Muscle layer of colon (tissue), 2 donors: Measurements from ENCODE around the gene UMAD1.

Experiments used
- H3K27ac ChIP-seq: one replicate; pipeline ENCODE4 v1.7.0; 2013; ENCODE audit warnings: low read depth, mild to moderate bottlenecking, low read length, moderate library complexity
- H3K27me3 ChIP-seq, 2 donors: one replicate each; pipeline ENCODE4 v1.7.0; 2013; ENCODE audit warnings: low read length in 2 of 2, mild to moderate bottlenecking in 2 of 2; ENCODE audit not compliant: insufficient read depth in 2 of 2, control insufficient read depth in 1 of 2
- H3K36me3 ChIP-seq: one replicate; pipeline ENCODE4 v1.7.0; 2013; ENCODE audit warnings: mild to moderate bottlenecking, low read length; ENCODE audit not compliant: insufficient read depth
- H3K4me1 ChIP-seq: one replicate; pipeline ENCODE4 v1.7.0; 2013; ENCODE audit warnings: mild to moderate bottlenecking, low read length; ENCODE audit not compliant: insufficient read depth
- H3K4me3 ChIP-seq, 2 donors: one replicate each; pipeline ENCODE4 v1.7.0; 2013; ENCODE audit warnings: low read length in 2 of 2, low read depth in 1 of 2, mild to moderate bottlenecking in 1 of 2, moderate library complexity in 1 of 2
- H3K9ac ChIP-seq: one replicate; pipeline ENCODE4 v1.7.0; 2013; ENCODE audit warnings: low read length
- H3K9me3 ChIP-seq: one replicate; pipeline ENCODE4 v1.7.0; 2013; ENCODE audit warnings: mild to moderate bottlenecking, low read length
- donor health status: abdominal sarcoma.
- donor health status: Adenocarcinoma of cecum.

UMAD1 gene

DNA sequence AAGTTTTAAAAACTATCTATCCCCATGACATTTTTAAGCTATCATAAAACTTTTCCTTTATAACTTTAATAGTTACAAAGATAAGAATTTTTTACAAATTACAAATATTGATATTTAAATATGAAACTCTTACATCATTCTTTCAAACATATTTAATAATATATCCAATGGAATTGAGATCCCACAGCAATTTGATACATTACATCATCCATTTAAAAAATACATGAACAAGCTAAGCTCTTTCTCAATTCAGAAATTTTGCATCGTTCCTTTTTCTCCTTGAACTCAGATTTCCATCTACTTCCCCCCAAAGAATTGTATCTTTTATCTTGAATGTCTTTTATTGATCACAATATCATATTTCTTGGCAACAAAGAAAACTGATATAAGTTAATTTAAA lies 209.6 kb downstream of the UMAD1 start:
- H3K9ac ChIP-seq: no peak overlapping the region
- no peaks in the 10 kb centered on the region for H3K27me3 ChIP-seq
- no peak overlapping the region for H3K27ac ChIP-seq
- H3K36me3 ChIP-seq: no peaks in the 10 kb centered on the region
- no peak overlapping the region for H3K4me3 ChIP-seq
- H3K4me1 ChIP-seq: no peaks in the 10 kb centered on the region
- no peaks in the 10 kb centered on the region for H3K9me3 ChIP-seq

DNA sequence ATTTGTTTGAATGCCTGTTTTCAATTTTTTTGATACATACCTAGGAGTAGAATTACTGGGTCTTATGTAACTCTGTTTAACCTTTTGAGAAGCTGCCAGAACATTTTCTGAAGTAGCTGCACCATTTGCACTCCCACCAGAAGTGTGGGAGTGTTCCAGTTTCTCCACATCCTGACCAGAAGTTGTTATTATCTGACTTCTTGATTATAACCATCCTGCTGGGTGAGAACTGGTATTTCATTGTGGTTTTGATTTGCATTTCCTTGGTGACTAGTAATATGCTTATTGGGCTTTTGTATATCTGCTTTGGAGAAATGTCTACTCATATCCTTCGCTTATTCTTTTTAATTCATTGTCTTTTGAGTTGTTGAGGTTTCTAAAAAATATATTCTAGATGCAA lies 210.8 kb downstream of the UMAD1 start:
- no peaks in the 10 kb centered on the region for H3K36me3 ChIP-seq
- no peaks in the 10 kb centered on the region for H3K4me1 ChIP-seq
- no peak overlapping the region for H3K9ac ChIP-seq
- no peaks in the 10 kb centered on the region for H3K9me3 ChIP-seq
- H3K27me3 ChIP-seq: no peaks in the 10 kb centered on the region
- no peak overlapping the region for H3K4me3 ChIP-seq
- no peak overlapping the region for H3K27ac ChIP-seq

DNA sequence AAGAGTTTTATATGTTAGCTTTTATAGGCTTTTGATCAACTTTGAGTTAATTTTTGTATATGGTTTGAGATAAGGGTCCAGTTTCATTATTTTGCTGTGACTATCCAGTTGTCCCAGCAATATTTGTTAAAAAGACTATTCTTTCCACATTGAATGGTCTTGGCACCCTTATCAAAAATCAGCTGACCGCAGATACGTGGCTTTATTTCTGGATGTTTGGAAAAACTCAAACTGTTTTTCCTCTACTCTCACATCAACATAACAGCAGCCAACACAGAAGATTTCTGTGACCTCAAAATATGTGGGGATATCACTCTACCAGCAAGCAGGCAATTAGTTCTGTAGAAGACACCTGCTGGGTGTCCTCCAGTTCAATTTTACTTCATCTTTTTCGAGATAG lies 211.4 kb downstream of the UMAD1 start:
- no peaks in the 10 kb centered on the region for H3K27me3 ChIP-seq
- no peak overlapping the region for H3K27ac ChIP-seq
- no peak overlapping the region for H3K4me3 ChIP-seq
- H3K4me1 ChIP-seq: no peaks in the 10 kb centered on the region
- no peaks in the 10 kb centered on the region for H3K9me3 ChIP-seq
- no peaks in the 10 kb centered on the region for H3K36me3 ChIP-seq
- H3K9ac ChIP-seq: no peak overlapping the region

DNA sequence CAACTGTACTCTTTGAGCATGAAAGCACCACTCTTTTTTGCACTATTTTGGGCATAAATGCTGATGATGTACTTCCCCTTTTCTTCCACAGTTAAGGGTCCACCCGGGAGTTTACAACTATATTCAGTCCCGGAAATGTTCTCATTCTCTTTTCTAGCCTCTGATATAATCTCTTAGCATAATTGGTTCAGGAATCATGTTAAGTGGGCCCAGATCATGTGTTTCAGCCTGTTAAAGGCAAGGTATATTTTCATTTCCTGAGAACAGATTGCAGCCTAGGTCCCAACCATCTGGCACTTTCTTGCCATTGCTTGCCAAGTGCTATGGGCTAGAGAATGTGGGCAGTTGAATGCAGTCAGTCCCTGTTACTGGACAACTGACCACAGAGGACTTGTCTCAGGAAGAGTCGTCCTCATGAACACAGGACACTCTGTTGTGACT lies 216.6 kb downstream of the UMAD1 start:
- no peaks in the 10 kb centered on the region for H3K9me3 ChIP-seq
- no peak overlapping the region for H3K27ac ChIP-seq
- no peak overlapping the region for H3K4me3 ChIP-seq

DNA sequence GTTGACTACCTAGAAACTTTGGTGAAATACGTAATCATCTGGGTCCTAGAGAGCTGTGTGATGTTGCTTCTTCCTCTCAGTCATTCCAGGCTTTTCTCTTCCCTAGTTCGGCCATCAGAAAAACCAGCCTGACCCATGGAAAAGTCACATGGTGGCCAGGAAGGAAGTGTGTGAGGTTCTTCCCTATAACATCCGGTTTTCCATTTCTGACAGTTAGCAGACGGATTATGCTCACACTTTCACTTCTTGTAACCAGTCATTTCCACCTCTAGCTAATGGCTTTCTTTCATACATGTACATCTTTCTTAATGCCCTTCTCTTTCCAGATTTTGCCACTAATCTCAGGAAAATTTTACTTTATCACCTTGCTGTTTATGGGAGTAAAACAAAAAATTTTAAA lies 218.0 kb downstream of the UMAD1 start:
- H3K36me3 ChIP-seq: no peaks in the 10 kb centered on the region
- H3K9ac ChIP-seq: no peak overlapping the region
- no peaks in the 10 kb centered on the region for H3K4me1 ChIP-seq
- H3K4me3 ChIP-seq: no peak overlapping the region
- H3K27me3 ChIP-seq: no peaks in the 10 kb centered on the region
- no peak overlapping the region for H3K27ac ChIP-seq
- H3K9me3 ChIP-seq: no peaks in the 10 kb centered on the region

More for the DNA sequence above, 216.6 kb downstream of the UMAD1 start:
- H3K9ac ChIP-seq: no peak overlapping the region
- H3K4me1 ChIP-seq: no peaks in the 10 kb centered on the region
- no peaks in the 10 kb centered on the region for H3K27me3 ChIP-seq
- H3K36me3 ChIP-seq: no peaks in the 10 kb centered on the region

DNA sequence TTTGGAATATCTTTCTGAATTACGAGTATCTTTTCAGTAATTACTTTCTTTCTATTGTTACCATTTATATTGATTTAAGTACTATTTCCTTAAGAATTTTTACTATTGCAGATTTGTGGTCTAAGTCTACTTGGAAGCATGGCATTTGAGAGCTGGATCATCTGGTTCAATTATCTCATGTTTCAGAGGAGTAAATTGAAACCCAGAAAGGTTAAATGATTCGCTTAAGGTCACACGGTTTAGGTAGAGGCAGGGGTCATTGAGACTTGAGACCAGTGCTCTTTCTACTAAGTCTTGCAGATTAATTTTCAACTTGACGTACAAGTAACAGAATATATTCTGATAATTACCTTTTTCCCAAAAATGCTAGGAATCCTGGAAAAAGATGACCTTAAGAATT lies 218.9 kb downstream of the UMAD1 start:
- no peak overlapping the region for H3K27ac ChIP-seq

DNA sequence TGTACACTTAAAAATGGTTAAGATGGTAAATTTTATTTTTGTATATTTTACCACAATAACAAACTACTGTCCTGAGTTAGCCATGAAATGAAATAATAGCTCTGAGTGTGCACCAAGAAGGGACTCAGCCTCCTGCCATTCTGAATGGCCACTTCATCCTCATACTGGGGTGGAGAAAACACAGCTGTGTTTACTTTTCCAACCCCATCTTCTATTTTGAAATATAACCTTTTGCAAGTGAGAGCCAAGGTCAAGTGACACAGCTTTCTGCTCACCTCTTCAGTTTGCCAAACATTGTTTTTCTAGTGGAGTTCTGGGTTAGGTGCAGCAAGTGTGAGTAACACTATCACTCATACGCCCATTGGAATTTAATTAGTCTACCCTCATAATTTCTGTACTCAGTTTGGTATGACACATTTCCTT lies 220.7 kb downstream of the UMAD1 start:
- no peak overlapping the region for H3K9ac ChIP-seq
- H3K27me3 ChIP-seq: no peaks in the 10 kb centered on the region
- H3K9me3 ChIP-seq: no peaks in the 10 kb centered on the region
- no peak overlapping the region for H3K4me3 ChIP-seq
- H3K36me3 ChIP-seq: no peaks in the 10 kb centered on the region
- no peaks in the 10 kb centered on the region for H3K4me1 ChIP-seq
- H3K27ac ChIP-seq: no peak overlapping the region

More for the DNA sequence above, 218.9 kb downstream of the UMAD1 start:
- H3K4me3 ChIP-seq: no peak overlapping the region
- H3K4me1 ChIP-seq: no peaks in the 10 kb centered on the region
- H3K9ac ChIP-seq: no peak overlapping the region
- H3K9me3 ChIP-seq: no peaks in the 10 kb centered on the region
- H3K36me3 ChIP-seq: no peaks in the 10 kb centered on the region
- no peaks in the 10 kb centered on the region for H3K27me3 ChIP-seq

DNA sequence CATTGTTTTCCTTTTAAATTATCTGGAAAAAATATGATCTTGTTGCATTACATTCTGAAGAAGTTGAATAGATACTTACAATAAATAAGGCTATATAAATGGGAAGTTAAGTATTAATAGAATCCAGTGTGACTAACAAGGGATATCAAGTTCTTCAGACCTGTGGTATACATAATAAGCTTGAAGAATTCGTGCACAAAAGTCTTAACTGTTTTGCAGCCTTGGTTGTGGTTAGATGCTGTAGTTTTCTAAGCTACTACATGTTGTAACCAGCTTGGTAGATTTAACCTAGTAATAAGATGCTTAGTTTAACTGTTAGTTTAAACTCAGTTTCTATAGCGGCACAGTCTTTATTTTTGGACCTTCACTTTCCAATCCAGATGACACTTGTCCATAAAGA lies 221.8 kb downstream of the UMAD1 start:
- no peaks in the 10 kb centered on the region for H3K9me3 ChIP-seq
- no peak overlapping the region for H3K4me3 ChIP-seq
- H3K4me1 ChIP-seq: no peaks in the 10 kb centered on the region
- H3K9ac ChIP-seq: no peak overlapping the region
- no peaks in the 10 kb centered on the region for H3K36me3 ChIP-seq
- no peak overlapping the region for H3K27ac ChIP-seq
- no peaks in the 10 kb centered on the region for H3K27me3 ChIP-seq

DNA sequence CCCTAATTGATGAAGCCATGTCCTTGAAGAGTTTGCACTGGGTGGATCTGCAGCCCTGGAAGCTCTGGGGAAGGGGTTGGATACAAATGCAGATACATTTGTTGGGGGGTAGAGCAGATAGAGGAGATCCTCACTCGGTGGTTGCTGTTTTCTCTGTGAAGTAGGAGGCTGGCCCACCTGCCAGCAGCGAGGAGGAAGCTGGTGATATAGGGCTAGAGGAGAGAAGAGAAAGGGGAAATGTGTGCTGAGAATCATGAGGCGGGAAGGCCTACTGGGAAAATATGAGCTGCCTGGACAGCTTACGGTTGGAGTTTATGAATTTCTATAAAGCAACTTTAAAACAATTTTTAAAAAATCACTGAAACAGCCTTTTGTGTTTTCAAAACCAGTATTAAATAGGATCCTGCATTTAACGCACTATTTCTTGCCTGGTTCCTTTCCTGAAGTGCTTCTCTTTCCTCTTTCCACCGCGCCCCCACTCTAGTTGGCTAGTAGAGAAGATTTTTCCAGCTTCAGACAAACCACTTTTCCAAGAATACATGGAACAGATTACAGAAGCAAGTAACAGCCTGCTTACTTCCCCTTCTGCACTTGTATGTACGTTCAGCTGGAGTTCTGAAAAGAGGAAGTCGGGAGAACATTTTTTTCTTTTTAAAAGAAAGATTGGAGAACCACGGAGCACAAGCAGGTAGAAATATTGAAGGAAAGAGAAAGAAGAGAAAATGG lies 227.5 kb downstream of the UMAD1 start:
- H3K27ac ChIP-seq: no peak overlapping the region

DNA sequence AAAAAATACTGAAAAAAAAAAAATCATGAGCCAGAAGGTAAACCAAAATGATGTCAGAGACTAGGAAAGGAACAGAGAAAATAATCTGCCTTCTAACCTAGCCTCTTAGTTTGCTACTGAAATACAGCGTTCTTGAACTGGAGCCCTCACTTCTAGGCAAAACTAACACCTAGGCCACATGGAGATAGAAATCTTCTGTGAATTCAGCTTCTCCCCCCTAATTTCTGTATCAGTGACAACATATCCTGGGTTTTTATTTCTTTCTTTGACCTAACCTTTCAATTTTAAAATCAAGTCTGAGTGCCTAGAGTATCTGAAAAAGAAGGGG lies 228.0 kb downstream of the UMAD1 start:
- H3K27ac ChIP-seq: no peak overlapping the region
- H3K9ac ChIP-seq: no peak overlapping the region
- no peaks in the 10 kb centered on the region for H3K9me3 ChIP-seq
- no peak overlapping the region for H3K4me3 ChIP-seq
- no peaks in the 10 kb centered on the region for H3K36me3 ChIP-seq
- no peaks in the 10 kb centered on the region for H3K27me3 ChIP-seq
- no peaks in the 10 kb centered on the region for H3K4me1 ChIP-seq

More for the DNA sequence above, 227.5 kb downstream of the UMAD1 start:
- Histone ChIP-seq H3K27me3 (no peaks in the 10 kb centered on the region), H3K9me3 (no peaks in the 10 kb centered on the region), H3K4me3 (no peak overlapping the region), H3K4me1 (no peaks in the 10 kb centered on the region), H3K9ac (no peak overlapping the region), H3K36me3 (no peaks in the 10 kb centered on the region)

DNA sequence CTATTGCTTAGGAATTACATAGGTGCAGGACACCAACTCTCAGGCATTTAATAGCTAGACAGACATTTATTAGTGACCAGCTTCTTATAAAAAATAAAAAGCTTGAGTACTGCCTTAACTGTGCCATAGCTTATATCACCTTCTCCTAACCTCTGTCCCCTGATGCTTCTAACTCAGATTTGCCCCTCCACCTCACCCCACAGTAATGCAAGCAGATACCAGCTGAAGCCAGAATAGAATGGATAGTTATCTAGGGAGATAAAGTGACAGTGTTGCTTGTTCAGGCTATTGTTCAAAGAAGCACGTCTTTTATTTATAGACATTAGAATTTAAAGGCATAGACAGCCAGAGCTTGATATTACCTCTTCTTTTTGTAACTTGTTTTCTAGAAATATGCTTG lies 228.5 kb downstream of the UMAD1 start:
- no peak overlapping the region for H3K27ac ChIP-seq
- H3K27me3 ChIP-seq: no peaks in the 10 kb centered on the region
- H3K4me1 ChIP-seq: no peaks in the 10 kb centered on the region
- no peak overlapping the region for H3K9ac ChIP-seq
- H3K36me3 ChIP-seq: no peaks in the 10 kb centered on the region
- no peaks in the 10 kb centered on the region for H3K9me3 ChIP-seq
- no peak overlapping the region for H3K4me3 ChIP-seq

DNA sequence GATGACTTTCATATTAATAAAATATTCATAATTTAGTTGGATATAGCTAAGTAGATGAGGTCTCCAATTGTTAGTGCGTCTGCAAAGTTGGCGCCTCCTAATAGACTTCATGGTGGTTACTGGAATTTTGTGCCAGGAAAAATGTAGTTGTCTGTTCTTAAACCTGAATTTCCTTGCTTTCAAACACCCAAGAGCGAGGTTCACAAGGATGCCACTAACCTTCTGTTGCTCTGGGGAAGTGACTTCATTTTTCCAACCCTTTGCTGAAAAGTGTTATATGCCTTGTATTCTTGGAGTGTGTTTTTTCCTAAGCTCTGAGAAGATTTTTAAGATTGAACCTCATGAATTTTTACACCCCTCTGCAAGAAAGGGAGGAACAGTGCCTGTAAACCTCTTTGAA lies 229.1 kb downstream of the UMAD1 start:
- no peak overlapping the region for H3K27ac ChIP-seq
- H3K4me3 ChIP-seq: no peak overlapping the region
- no peak overlapping the region for H3K9ac ChIP-seq
- no peaks in the 10 kb centered on the region for H3K4me1 ChIP-seq
- no peaks in the 10 kb centered on the region for H3K9me3 ChIP-seq
- no peaks in the 10 kb centered on the region for H3K36me3 ChIP-seq
- no peaks in the 10 kb centered on the region for H3K27me3 ChIP-seq
